ENCODE data around the gene RAI1. TPM values are rescaled to one million over a fixed set of nuclear protein-coding genes. Genes with fewer than 3 reads are reported as not detected.
A peak's percentile ranks its signal among the peaks of the same experiment; 100 is the strongest.

Gene RAI1
- total RNA-seq, 1 donor from 2014 or later = 28.8 TPM

GRCh38 chr17:17852930-17853329, 171.7 kb downstream of the RAI1 start:
- DNase-seq (ENCODE audit: low spot score) = no peak
- intact Hi-C loops (cut with DNase I) = no loop called here

- DNase-seq (ENCODE audit: low spot score) = no peak
- intact Hi-C loops (cut with DNase I) = no loop called here
These were observed 172.7 kb downstream of the RAI1 start for GRCh38 chr17:17853811-17854447.

DNA sequence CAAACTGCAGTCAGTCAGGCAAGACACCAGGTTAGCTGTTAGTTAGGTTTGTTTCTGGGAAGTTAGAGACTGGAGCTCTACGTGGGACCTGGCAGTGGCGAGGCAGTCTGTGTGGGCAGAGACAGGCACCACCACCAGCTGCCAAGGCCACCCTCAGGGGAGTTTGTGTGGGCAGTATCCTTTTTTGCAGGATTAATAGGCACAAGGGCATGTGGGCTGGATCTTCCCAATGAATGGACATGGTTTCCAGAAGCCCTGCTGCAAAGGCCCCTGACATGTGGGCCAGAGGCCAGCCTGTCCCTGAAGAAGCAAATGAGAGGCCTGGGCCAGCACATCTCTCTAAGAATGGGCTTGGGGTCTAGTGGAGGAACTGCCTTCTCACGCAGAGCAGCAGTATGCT, 174.7 kb downstream of the RAI1 start:
- intact Hi-C loops (cut with DNase I) = no loop called here
- DNase-seq (ENCODE audit: low spot score) = no peak

DNA sequence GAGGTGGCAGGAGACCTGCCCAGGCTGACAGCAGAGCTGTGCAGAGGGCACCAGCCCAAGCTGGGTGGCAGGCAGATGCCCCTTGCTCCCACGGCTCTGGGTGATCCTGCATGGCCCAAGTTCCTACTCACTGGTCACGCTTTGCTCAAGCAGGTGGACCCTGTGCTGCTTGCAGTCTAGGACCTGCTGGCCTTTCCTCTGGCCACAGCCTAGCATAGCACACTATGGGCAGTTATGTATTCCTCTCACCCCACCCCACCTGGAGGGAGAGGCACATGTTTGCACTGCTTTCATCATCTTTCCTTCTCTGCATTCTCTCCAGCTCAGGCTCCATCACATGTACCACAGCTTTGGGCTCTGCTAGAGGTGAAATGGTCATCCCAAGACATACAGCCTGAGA, 175.1 kb downstream of the RAI1 start:
- intact Hi-C loops (cut with DNase I) = no loop called here
- no peak for DNase-seq (ENCODE audit: low spot score)

GRCh38 chr17:17857496-17857895, 176.2 kb downstream of the RAI1 start:
- intact Hi-C loops (cut with DNase I) = no loop called here
- no peak for DNase-seq (ENCODE audit: low spot score)

GRCh38 chr17:17859909-17860765, 178.9 kb downstream of the RAI1 start:
- intact Hi-C loops (cut with DNase I) = loop anchor here (1.0 to 2.0 kb wide), 2 partner anchors 47 to 179 kb away; partner anchors contain the start of gene RAI1
- peak; percentile 90 for DNase-seq (ENCODE audit: low spot score)

DNA sequence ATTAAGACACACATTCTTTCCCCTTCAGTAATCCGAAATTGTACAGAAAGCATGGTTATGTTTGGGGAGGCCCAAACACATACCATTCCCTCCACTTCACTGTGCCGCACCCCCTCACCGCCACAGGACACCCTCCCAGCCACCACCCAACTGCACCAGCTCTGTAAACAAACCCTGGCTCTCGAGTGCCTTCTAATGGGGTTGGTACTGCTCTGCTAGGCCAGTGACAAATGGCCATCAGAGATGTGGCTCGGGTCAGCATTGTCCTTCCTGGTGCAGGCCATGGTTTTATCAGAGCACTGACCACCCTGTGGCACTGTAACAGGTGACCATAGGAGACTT, 179.5 kb downstream of the RAI1 start:
- intact Hi-C loops (cut with DNase I) = loop anchor here (1.0 to 2.0 kb wide), 2 partner anchors 48 to 179 kb away; partner anchors contain the start of gene RAI1

More for the DNA sequence above, 179.5 kb downstream of the RAI1 start:
- DNase-seq (ENCODE audit: low spot score) = no peak

Small RNA genes lying within 50 kb of the gene (microRNA-seq; reads per million reads assigned to microRNA genes)
- 3.1 reads per million for gene MIR33B
- gene MIR6777 = not detected

Other genes with a start within 250 kb of the RAI1 start
- 30.5 TPM for gene MED9, start 204.5 kb upstream of the RAI1 start, total RNA-seq
- 4.4 TPM for gene RASD1, start 185.1 kb upstream of the RAI1 start, total RNA-seq
- gene PEMT, start 89.8 kb upstream of the RAI1 start, total RNA-seq = 16.8 TPM
- gene SREBF1, start 155.5 kb downstream of the RAI1 start, total RNA-seq = 17.1 TPM